Activated naive CD8-positive, alpha-beta T cell treated with anti-CD3 and anti-CD28 coated beads, Interleukin-2, amount 10 ng/mL, durations not matched to agents 7 days and 5 days (primary cell): ENCODE measurements around the gene PARP16. TPM values are rescaled to one million over a fixed set of nuclear protein-coding genes. Genes with fewer than 3 reads are reported as not detected.

Source experiments
- ATAC-seq: fragments of 150-1000 bp; cut with Tn5 transposase; one replicate; pipeline ENCODE4 v1.10.0; 2021; ENCODE audit warnings: low read depth, moderate library complexity
- POLR2A ChIA-PET: fragments of 350-600 bp; sonication (Branson Sonifier 250); formaldehyde crosslinking; loops from one replicate; lab custom pipeline; 2021; ENCODE audit warnings: antibody characterized with exemption; lab: Charles Lee
- DNase-seq: peaks from one replicate; pipeline ENCODE4 v3.0.0; 2021
- H3K27ac Mint-ChIP-seq: one replicate; pipeline ENCODE4 v1.8.0; 2022; ENCODE audit warnings: mild to moderate bottlenecking, mixed read lengths
- H3K27me3 Mint-ChIP-seq: one replicate; pipeline ENCODE4 v1.8.0; 2022; ENCODE audit warnings: mild to moderate bottlenecking, moderate library complexity, mixed read lengths
- H3K36me3 Mint-ChIP-seq: one replicate; pipeline ENCODE4 v1.8.0; 2021; ENCODE audit warnings: mild to moderate bottlenecking, mixed read lengths
- H3K4me1 Mint-ChIP-seq: one replicate; pipeline ENCODE4 v1.8.0; 2021; ENCODE audit warnings: mixed read lengths
- H3K4me3 Mint-ChIP-seq: one replicate; pipeline ENCODE4 v1.8.0; 2022; ENCODE audit warnings: mild to moderate bottlenecking, moderate library complexity, mixed read lengths
- H3K9me3 Mint-ChIP-seq: one replicate; pipeline ENCODE4 v1.8.0; 2021; ENCODE audit warnings: mixed read lengths
- total RNA-seq, 2 experiments: library from RNA; stranded (reverse); gene quantifications; one replicate each; pipeline ENCODE4 v1.2.3, GENCODE V29; 2021

Gene PARP16
- total RNA-seq, 2 experiments from 2014 or later = 17.7 to 20.4 TPM

DNA sequence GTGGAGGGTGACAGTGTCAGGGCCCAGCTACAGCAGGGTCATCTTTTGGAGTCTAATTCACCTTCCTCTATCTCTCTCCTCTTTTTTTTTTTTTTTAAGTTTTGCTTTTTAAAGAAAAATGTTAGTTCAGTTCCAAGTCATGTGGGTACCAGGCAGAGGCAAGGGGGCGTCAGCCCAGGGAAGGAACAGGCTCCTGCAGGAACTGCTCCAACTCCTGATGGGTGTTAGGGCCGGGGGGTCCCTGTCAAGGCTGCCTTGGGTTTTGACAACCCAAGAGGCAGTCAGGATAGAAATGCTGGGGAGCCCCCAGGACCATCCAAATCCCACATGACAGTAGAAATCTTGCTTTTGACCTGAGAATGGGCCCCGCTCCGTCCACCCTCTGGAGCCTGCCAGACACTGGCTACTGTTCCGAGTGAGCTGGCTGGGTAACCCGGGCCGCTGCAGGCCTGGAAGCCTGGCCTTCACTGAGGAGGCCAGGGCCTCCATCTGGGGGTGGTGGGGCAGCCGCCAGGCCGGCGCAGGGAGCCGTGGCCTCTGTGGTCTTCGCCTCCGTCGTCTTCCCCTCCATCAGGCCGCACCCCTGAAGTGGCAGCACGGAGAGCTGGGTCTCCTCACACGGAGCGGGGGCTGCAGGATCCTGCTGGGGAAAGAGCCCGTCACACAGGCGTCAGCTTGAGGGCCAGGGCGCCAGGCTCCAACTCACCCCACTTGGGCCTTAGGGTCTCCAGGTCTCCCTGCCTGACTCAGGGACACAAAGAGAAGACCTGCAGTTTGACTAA is 42.0 kb upstream of the PARP16 start:
- H3K4me3 Mint-ChIP-seq = no peak overlapping the region
- no peaks in the 10 kb centered on the region for H3K9me3 Mint-ChIP-seq
- H3K27ac Mint-ChIP-seq = no peak overlapping the region
- no peak for ATAC-seq
- no peak for DNase-seq
- POLR2A ChIA-PET = no interaction called here
- no peaks in the 10 kb centered on the region for H3K4me1 Mint-ChIP-seq
- H3K36me3 Mint-ChIP-seq = no peaks in the 10 kb centered on the region
- H3K27me3 Mint-ChIP-seq = peaks cover 4% of the 10 kb centered on the region

DNA sequence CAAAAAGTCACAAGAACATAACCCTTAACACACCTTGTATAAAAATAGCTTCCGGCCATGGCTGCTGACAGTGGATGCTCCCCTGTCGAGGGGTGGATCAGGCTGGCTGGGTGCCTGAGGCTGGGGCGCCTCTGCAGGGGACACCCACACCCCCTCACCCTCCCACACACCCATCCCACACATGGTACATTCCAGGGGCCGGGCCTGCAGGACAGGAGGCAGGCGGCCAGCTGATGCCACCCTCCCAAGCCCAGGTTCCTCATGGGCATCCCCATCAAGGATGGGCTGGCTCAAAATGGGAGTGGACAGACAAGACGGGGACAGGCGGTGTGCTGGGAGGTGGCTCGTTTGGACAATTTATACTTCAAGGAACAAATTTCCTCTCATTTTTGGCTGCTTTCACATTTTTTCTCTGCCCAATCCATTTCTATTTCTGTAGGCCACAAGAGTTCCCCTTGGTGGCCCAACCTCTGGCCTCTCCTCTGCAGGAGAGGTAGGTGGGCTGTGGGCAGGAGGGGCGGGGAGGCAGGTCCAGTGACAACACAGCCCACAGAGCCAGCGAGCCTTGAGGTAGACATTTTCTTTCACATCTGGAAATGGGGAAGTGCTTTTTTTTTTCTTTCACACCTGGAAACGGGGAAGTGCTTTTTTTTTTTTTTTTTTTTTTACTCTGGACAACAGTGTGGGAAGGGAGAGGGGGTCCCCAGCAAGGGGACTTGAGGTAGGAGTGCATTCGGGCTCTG is 41.1 kb upstream of the PARP16 start:
- Mint-ChIP-seq H3K27ac (no peak overlapping the region), H3K4me3 (no peak overlapping the region), H3K9me3 (no peaks in the 10 kb centered on the region), H3K4me1 (no peaks in the 10 kb centered on the region), H3K27me3 (peaks cover 7% of the 10 kb centered on the region), H3K36me3 (no peaks in the 10 kb centered on the region)
- ATAC-seq = no peak
- DNase-seq = no peak
- POLR2A ChIA-PET = no interaction called here

DNA sequence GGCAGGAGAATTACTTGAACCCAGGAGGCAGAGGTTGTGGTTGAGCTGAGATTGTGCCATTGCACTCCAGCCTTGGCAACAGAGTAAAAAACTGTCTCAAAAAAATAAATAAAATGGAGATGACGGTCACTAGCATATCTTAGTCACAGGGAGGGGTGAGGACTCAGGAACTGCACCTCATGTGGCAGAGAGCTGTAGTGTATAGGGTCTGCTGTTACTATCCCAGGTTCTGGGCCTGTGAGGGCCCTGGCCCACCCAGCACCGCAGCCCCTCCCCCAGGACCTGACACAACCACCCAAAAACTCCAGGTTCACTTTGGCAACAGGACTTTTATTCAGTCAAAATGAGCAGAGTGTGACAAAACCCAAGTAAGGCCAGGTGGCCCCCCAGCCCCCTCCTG is 40.1 kb upstream of the PARP16 start:
- ATAC-seq (no peak), DNase-seq (no peak)
- POLR2A ChIA-PET = no interaction called here
- H3K27me3 Mint-ChIP-seq = peaks cover 10% of the 10 kb centered on the region
- H3K4me3 Mint-ChIP-seq = no peak overlapping the region
- H3K27ac Mint-ChIP-seq = no peak overlapping the region
- H3K36me3 Mint-ChIP-seq = no peaks in the 10 kb centered on the region
- H3K9me3 Mint-ChIP-seq = no peaks in the 10 kb centered on the region
- no peaks in the 10 kb centered on the region for H3K4me1 Mint-ChIP-seq

DNA sequence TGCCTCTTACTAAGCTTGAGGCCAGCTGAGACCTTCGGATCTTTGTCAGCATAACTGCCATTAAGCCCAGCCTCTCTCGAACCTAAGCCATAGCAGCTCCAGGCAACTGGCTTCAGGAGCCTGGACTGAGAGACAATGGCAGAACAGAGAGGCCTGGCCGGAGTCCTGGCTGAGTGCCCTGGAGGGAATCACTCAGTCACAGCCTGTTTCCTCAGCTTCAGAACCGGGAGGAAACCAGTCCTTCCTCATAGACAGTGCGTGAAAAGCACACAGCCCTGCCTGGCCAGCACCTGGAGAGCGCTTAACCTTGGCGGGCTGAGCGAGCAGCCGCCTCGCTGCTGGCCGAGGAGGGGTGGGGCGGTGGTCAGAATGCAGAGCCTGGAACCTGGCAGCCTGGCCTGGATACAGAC is 39.4 kb upstream of the PARP16 start:
- DNase-seq (no peak), ATAC-seq (no peak)
- Mint-ChIP-seq H3K4me3 (no peak overlapping the region), H3K36me3 (no peaks in the 10 kb centered on the region), H3K9me3 (no peaks in the 10 kb centered on the region), H3K4me1 (no peaks in the 10 kb centered on the region), H3K27me3 (peaks cover 14% of the 10 kb centered on the region), H3K27ac (no peak overlapping the region)
- POLR2A ChIA-PET = interaction anchor here (0.7 kb wide), 1 partner anchor 21 kb away, joined by 6 read pairs; no protein-coding TSS in a partner anchor

DNA sequence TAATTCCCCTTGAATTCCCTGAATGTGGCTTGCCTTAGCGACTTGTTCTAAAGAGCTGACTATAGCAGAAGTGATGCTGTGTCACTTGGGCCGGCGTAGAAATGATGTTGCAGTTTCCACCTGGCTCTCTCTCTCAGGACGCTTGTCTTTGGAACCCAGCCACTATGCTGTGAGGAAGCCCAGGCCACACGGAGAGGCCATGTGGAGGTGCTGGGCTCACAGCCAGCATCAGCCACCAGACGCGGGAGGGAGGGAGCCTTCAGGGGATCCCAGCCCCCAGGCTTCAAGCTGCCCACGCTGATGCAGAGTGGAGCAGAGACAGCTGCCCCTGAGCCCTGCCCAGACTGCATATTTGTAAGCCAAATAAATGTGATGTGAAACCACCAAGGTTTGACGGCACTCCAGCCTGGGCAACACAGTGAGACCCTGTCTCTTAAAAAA is 36.4 kb upstream of the PARP16 start:
- no peak for DNase-seq
- no peaks in the 10 kb centered on the region for H3K4me1 Mint-ChIP-seq
- peaks cover 28% of the 10 kb centered on the region for H3K27me3 Mint-ChIP-seq
- H3K9me3 Mint-ChIP-seq = no peaks in the 10 kb centered on the region
- H3K4me3 Mint-ChIP-seq = no peak overlapping the region
- no peak overlapping the region for H3K27ac Mint-ChIP-seq
- H3K36me3 Mint-ChIP-seq = no peaks in the 10 kb centered on the region
- POLR2A ChIA-PET = interaction anchor here (0.7 to 1.5 kb wide), 2 partner anchors 18 to 1878 kb away, joined by 3 to 5 read pairs; partner anchors contain the start of gene RNU5B-1
- no peak for ATAC-seq

DNA sequence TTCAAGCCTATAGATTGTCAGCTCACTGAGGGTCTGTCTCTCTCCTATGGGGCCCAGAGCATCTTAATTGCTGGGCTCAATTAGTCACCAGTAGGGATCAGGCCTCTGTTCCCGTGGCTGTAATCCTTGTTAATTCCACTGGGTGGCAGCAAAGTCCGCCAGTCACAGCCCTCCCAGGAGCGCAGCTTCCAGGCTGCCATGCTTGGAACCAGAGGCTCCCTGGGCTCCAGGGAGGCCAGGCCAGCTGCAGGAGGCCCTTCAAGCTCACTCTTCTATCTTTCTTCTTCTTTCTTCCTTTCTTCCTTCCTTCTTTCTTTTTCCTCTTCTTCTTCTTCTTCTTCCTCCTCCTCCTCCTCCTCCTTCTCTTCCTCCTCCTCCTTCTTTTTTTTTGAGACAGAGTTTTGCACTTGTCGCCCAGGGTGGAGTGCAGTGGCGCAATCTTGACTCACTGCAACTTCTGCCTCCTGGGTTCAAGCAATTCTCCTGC is 32.2 kb upstream of the PARP16 start:
- POLR2A ChIA-PET = interaction anchor here (4.0 kb wide), 1 partner anchor 14 kb away, joined by 23 read pairs; the partner anchor contains the start of gene RNU5B-1
- no peak overlapping the region for H3K27ac Mint-ChIP-seq
- H3K27me3 Mint-ChIP-seq = peaks cover 24% of the 10 kb centered on the region
- H3K4me1 Mint-ChIP-seq = no peaks in the 10 kb centered on the region
- no peaks in the 10 kb centered on the region for H3K36me3 Mint-ChIP-seq
- no peaks in the 10 kb centered on the region for H3K9me3 Mint-ChIP-seq
- DNase-seq (peak; percentile 75), ATAC-seq (peak; percentile 96)
- no peak overlapping the region for H3K4me3 Mint-ChIP-seq

DNA sequence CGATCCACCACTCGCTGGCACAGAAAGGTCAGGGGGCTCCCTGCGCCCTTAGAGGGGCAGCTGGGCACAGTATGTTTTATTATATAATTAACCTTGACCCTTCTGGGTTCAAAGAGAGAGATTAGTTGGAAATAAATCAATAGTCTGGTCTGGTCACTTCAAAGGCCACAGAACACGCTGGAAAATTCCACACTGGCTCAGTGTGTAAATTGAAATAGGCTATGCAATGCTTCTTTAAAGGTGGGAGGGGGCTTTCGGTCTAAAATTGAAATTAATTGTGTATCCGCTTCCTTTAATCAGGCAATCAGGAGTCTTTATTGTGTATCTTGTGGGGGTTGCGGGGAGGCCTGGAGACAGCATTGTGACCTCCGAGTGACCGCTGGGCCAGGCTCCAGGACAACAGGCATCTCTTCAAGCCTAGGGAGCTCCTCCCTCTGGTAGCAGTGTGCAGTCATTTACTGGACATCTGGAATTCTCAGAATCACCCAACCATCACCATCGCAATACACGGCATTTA is 25.8 kb upstream of the PARP16 start:
- no peak for ATAC-seq
- Mint-ChIP-seq H3K4me3 (no peak overlapping the region), H3K27ac (no peak overlapping the region), H3K27me3 (peaks cover 5% of the 10 kb centered on the region), H3K4me1 (no peaks in the 10 kb centered on the region), H3K36me3 (no peaks in the 10 kb centered on the region), H3K9me3 (no peaks in the 10 kb centered on the region)
- no peak for DNase-seq
- POLR2A ChIA-PET = interaction anchor here (2.3 kb wide), 1 partner anchor 8 kb away, joined by 6 read pairs; the partner anchor contains the start of gene RNU5B-1

DNA sequence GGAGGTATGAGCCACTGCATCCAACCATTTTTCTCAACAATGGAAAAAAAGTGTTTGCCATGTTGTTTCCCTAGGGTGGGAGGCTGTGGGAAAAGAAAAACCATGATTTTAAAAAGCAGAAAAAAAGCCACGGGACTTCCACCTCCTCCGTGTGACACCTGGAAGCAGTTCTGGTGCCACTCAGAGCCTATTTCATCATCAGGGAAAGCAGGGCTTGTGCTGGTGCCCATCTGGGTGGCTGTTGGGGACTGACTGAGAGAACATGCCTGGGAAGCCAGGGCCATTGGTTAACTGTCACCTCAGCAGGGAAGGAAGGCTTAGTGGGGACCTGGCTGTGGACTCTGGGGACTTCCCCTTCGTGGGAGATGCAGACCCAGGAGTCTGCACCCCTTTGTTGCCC is 25.1 kb upstream of the PARP16 start:
- H3K27ac Mint-ChIP-seq = no peak overlapping the region
- no peak for DNase-seq
- POLR2A ChIA-PET = no interaction called here
- H3K36me3 Mint-ChIP-seq = no peaks in the 10 kb centered on the region
- no peak for ATAC-seq
- no peaks in the 10 kb centered on the region for H3K4me1 Mint-ChIP-seq
- H3K4me3 Mint-ChIP-seq = no peak overlapping the region
- H3K9me3 Mint-ChIP-seq = no peaks in the 10 kb centered on the region
- peaks cover 5% of the 10 kb centered on the region for H3K27me3 Mint-ChIP-seq

DNA sequence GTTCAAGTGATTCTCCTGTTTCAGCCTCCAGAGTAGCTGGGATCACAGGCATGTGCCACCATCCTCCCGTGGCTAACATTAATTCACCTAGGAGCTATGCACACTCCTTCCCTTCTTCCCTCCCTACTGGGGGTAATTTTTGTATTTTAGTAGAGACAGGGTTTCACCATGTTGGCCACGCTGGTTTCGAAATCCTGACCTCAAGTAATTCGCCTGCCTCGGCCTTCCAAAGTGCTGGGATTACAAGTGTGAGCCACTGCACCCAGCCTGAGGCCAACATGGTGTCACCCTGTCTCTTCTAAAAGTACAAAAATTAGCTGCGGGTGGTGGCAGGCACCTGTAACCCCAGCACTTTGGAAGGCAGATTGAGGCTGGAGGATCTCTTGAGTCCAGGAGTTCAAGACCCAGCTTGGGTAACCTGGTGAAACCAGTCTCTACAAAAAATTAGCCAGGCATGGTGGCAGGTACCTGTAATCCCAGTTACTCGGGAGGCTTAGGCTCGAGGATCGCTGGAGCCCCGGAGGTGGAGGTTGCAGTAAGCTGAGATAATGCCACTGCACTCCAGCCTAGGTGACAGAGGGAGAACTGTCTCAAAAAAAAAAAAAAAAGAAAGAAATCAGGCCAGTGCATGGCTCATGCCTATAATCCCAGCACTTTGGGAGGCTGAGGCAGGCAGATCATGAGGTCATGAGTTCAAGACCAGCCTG is 23.9 kb upstream of the PARP16 start:
- Mint-ChIP-seq H3K27me3 (peaks cover 5% of the 10 kb centered on the region), H3K27ac (no peak overlapping the region), H3K4me1 (peaks cover 2% of the 10 kb centered on the region), H3K9me3 (no peaks in the 10 kb centered on the region), H3K36me3 (no peaks in the 10 kb centered on the region), H3K4me3 (no peak overlapping the region)
- DNase-seq = no peak
- ATAC-seq = no peak
- POLR2A ChIA-PET = interaction anchor here (1.2 kb wide), 1 partner anchor 13 kb away, joined by 3 read pairs; no protein-coding TSS in a partner anchor

DNA sequence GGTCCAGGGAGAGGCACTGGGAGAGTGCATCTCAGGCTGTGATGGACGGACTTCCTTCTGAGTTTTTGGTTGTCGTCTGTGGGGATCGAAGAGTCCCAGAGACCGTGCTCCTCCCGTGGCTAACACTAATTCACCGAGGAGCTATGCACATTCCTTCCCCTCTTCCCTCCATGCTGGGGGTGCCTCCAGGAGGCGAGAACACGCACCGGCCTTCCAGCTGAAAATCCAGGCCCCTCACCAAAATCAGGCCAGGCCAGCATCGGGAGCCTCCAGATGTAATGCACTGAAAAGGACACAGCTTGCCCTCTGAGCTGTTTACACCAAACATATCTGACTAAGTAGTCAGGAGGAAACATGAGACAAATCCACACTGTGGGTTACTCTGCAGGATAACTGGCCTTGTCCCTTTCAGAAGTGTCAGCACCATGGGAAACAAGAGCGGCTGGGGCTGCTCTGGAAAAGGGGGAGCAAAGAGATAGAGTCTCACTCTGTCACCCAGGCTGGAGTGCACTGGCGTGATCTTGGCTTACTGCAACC is 23.3 kb upstream of the PARP16 start:
- H3K27ac Mint-ChIP-seq = no peak overlapping the region
- H3K36me3 Mint-ChIP-seq = no peaks in the 10 kb centered on the region
- peaks cover 7% of the 10 kb centered on the region for H3K27me3 Mint-ChIP-seq
- no peaks in the 10 kb centered on the region for H3K9me3 Mint-ChIP-seq
- H3K4me1 Mint-ChIP-seq = peaks cover 5% of the 10 kb centered on the region
- POLR2A ChIA-PET = interaction anchor here (1.2 kb wide), 1 partner anchor 12 kb away, joined by 3 read pairs; no protein-coding TSS in a partner anchor
- no peak overlapping the region for H3K4me3 Mint-ChIP-seq
- ATAC-seq = no peak
- DNase-seq = no peak

DNA sequence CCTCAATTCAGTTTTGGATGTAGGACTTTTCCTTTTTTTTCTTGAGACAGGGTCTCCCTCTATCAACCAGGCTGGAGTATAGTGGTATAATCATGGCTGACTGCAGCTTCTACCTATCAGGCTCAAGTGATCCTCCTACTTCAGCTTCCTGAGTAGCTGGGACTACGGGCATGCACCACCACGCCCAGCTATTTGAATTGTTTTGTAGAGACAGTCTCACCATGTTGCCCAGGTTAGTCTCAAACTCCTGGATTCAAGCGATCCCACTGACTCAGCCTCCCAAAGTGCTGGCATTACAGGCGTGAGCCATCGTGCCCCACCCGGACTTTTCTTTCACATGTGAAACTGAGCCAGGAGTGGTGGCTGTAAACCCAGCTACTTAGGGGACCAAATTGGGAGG is 21.3 kb upstream of the PARP16 start:
- H3K4me3 Mint-ChIP-seq = no peak overlapping the region
- no peaks in the 10 kb centered on the region for H3K36me3 Mint-ChIP-seq

DNA sequence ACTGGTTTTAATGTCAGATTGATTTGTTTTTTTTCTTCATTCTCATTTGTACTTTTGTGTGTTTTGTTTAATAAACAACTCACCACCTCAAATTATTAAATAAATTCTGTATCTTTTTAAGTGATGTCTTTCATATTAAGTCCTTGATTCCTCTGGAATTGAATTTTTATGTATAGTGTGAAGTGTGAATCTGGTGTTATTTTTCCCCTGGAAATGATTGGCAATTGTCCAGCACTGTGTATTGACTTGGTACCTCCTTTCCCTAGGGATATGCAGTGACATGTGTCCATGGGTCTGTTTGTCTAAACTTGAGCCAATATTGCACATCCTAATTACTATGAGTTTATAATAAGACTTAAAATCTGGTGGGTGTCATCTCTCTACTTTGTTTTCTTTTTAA is 19.9 kb upstream of the PARP16 start:
- DNase-seq (no peak), ATAC-seq (no peak)
- POLR2A ChIA-PET = interaction anchor here (2.4 to 3.3 kb wide), 3 partner anchors 10 to 121 kb away, joined by 33 to 112 read pairs (median 49); partner anchors contain the start of genes CLPX, PARP16 and RNU5A-1
- no peak overlapping the region for H3K27ac Mint-ChIP-seq
- H3K27me3 Mint-ChIP-seq = peaks cover 3% of the 10 kb centered on the region
- H3K9me3 Mint-ChIP-seq = no peaks in the 10 kb centered on the region
- H3K4me1 Mint-ChIP-seq = peaks cover 14% of the 10 kb centered on the region
- no peak overlapping the region for H3K4me3 Mint-ChIP-seq
- no peaks in the 10 kb centered on the region for H3K36me3 Mint-ChIP-seq

More for the DNA sequence above, 21.3 kb upstream of the PARP16 start:
- no peak overlapping the region for H3K27ac Mint-ChIP-seq
- H3K4me1 Mint-ChIP-seq = peaks cover 14% of the 10 kb centered on the region
- POLR2A ChIA-PET = interaction anchor here (1.2 kb wide), 1 partner anchor 62 kb away, joined by 3 read pairs; no protein-coding TSS in a partner anchor
- no peak for DNase-seq
- H3K9me3 Mint-ChIP-seq = no peaks in the 10 kb centered on the region
- ATAC-seq = no peak
- peaks cover 7% of the 10 kb centered on the region for H3K27me3 Mint-ChIP-seq
